GM12891 (cell line): ENCODE data around the gene NAALADL2.
"Not testable (repeated sequence)": the region's sequence is repeated elsewhere in the genome, so short reads cannot be mapped to it uniquely, and the experiment has no call there.

Experiments
- DNase-seq: peaks from one replicate; pipeline ENCODE4 v3.0.0; 2011; ENCODE audit warnings: low spot score; ENCODE audit not compliant: insufficient read length
- FAIRE-seq: peaks from 2 replicates; lab custom pipeline; 2011; peaks lifted over from hg19 to GRCh38; lab: Jason Lieb, UNC
- PAX5 ChIP-seq: IDR thresholded peaks from 2 replicates; pipeline ENCODE4 v1.6.1; 2011; ENCODE audit warnings: low read length, moderate library complexity, mild to moderate bottlenecking; ENCODE audit not compliant: insufficient read depth, severe bottlenecking
- POLR2A ChIP-seq: IDR thresholded peaks from 2 replicates; pipeline ENCODE4 v1.6.1; 2011; ENCODE audit warnings: low read depth, low read length, control low read depth
- POLR2AphosphoS5 ChIP-seq: IDR thresholded peaks from 2 replicates; pipeline ENCODE4 v1.6.1; 2011; ENCODE audit warnings: low read depth, low read length, control low read depth
- POU2F2 ChIP-seq: IDR thresholded peaks from 2 replicates; pipeline ENCODE4 v1.6.1; 2011; ENCODE audit warnings: low read depth, mild to moderate bottlenecking, control low read depth, low read length, moderate library complexity
- SPI1 ChIP-seq: IDR thresholded peaks from 2 replicates; pipeline ENCODE4 v1.6.1; 2011; ENCODE audit warnings: low read depth, low read length, control low read depth
- TAF1 ChIP-seq: IDR thresholded peaks from 2 replicates; pipeline ENCODE4 v1.6.1; 2011; ENCODE audit warnings: low read depth, low read length, control low read depth

The NAALADL2 gene

DNA sequence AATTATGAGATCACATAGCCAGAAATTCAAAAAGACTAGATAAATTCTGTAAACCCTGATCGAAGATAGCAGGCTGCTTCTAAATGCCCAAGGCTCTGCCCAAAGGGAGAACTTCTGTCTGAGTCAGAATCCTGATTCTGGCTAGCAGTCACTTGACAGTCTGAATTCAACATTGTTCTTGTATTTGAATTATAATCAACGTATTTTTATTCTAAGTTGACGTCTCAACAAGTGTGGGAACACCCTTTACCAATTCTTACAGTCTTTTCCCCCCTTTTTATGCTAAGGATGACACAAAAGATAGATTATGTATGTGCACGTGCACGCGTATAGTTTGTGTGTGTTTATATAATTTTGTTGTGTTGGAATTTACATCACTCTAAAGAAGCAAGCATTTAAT, 552.8 kb downstream of the NAALADL2 start:
- TF ChIP-seq TAF1 (no peak), POU2F2 (no peak), PAX5 (no peak), SPI1 (no peak), POLR2AphosphoS5 (no peak), POLR2A (no peak)
- DNase-seq (no peak), FAIRE-seq (no peak)

DNA sequence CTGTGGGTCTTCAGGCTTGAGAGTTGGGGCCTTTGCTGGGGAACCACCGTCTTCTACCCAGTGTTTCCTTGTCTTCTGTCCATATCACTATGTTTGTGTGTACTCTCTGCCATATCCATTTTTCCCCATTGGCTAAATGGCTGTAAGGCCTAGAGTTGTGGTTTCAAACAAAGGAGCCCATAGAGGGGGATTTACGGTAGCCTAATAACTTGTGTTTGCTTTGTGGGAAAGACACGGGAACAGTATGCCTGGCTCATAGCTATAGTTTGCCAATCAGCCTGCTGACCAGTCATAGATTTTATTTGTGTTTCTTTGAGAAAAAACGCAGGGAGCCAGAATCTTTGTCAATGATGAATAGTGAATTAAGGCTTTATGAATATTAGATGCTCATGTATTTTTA, 554.8 kb downstream of the NAALADL2 start:
- DNase-seq, result no peak
- TF ChIP-seq POLR2A (no peak), POLR2AphosphoS5 (no peak), POU2F2 (no peak)
- no peak for FAIRE-seq

DNA sequence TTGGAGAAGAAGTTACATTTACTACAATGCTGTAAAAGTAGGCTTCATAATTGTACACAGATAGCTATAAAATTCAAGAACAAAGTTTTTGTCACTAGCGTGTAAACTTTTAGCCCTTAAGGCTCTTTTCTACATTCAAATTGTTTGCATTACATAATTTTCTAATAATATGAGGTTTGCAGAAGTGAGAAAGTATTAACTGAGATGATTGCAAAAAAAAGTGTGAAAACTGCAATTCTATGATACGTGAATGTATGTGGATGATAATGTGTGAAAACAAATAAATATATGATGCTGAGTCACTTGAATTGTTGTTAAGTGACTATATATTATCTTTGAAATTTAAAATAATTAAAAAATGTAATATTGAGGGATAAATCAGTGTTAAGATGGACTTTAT, 557.5 kb downstream of the NAALADL2 start:
- FAIRE-seq (no peak), DNase-seq (no peak)
- TF ChIP-seq POU2F2 (no peak), PAX5 (no peak), SPI1 (no peak), TAF1 (no peak), POLR2AphosphoS5 (no peak), POLR2A (no peak)

DNA sequence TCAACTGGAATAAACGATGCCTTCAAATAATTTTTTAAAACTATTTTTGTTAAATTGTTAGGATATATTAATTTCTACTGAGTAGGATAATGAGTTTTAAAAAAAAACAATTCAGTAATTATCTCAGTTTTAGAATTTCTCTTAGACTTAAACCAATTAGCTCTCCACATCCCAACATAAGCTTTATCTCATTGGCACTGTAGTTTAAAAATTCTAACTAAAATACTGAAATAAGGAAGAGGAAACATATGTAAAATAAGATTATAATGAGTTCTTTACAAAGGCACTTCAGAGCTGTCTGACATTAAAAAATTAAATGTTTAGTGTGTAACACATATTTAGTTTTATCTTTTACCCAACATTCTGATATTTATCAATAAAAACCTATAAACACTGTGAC, 558.3 kb downstream of the NAALADL2 start:
- DNase-seq (no peak), FAIRE-seq (no peak)
- TF ChIP-seq TAF1 (no peak), POU2F2 (no peak), SPI1 (no peak), POLR2AphosphoS5 (no peak), POLR2A (no peak), PAX5 (no peak)

DNA sequence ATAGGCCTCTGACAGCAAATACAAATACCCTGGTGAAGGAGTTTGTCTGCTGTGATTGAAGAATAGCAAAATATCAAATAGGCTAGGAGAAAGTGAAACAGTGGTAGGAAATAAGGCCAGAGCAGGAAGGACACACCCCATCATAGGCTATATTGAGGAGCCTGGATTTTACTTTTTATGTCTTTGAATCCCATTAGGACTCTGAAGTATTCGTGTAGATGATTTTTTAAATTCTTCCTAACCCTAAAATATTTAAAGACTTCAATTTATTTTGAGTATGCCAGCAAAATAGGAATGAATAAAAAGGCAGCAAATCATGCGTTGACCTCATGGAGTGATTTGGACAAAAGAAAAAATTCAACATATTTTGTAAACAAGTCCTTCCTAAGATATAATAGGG, 562.8 kb downstream of the NAALADL2 start:
- TF ChIP-seq POU2F2 (no peak), POLR2AphosphoS5 (no peak), PAX5 (no peak), TAF1 (no peak), POLR2A (no peak)
- DNase-seq, result no peak
- no peak for FAIRE-seq

DNA sequence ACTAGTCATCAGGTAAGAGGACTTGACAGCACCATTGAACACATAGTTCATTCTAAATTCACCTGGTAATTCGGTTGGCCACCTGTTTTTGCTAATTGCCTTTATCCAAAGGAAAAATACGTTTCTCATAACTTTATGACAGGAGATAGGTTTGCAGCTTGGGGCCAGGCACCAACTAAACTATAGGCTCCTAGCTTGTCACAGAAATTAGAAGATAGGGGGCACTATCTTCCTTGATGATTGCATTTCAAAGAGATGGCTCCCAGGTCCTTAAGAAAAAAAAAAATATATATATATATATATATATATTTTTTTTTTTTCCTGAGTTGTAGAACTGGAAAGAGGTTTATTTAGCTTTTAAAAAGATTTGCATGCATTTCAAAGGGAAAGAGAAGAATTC, 563.6 kb downstream of the NAALADL2 start:
- TF ChIP-seq SPI1 (no peak), PAX5 (no peak), POLR2AphosphoS5 (no peak), POLR2A (no peak), TAF1 (no peak), POU2F2 (no peak)
- FAIRE-seq, result no peak
- DNase-seq, result no peak

DNA sequence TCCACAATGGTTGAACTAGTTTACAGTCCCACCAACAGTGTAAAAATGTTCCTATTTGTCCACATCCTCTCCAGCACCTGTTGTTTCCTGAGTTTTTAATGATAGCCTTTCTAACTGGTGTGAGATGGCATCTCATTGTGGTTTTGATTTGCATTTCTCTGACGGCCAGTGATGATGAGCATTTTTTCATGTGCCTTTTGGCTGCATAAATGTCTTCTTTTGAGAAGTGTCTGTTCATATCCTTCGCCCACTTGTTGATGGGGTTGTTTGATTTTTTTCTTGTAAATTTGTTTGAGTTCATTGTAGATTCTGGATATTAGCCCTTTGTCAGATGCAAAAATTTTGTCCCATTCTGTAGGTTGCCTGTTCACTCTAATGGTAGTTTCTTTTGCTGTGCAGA, 564.7 kb downstream of the NAALADL2 start:
- FAIRE-seq, DNase-seq: not testable (repeated sequence)

DNA sequence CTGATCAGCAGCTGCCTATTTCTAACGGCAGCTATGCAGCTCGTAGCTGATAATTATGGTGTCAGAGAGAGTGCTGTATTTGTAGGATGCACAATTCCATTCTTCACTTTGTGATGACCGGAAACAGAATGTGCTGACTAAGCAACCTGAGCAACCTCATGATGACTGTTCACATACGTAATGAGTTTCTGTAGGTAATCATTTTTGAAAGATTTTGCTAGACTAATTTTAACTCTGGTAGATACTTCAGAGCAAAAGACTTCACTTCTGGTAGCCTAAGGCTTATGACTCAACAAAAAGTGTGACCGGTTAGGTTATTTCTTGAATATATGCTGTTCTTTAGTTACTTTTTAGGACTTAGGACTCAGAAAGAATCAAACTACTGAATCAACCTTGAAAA, 567.7 kb downstream of the NAALADL2 start:
- no peak for TF ChIP-seq SPI1
- no peak for TF ChIP-seq POLR2AphosphoS5
- TF ChIP-seq POU2F2, result no peak
- no peak for TF ChIP-seq POLR2A
- TF ChIP-seq PAX5, result no peak
- no peak for TF ChIP-seq TAF1
- FAIRE-seq (no peak), DNase-seq (no peak)

DNA sequence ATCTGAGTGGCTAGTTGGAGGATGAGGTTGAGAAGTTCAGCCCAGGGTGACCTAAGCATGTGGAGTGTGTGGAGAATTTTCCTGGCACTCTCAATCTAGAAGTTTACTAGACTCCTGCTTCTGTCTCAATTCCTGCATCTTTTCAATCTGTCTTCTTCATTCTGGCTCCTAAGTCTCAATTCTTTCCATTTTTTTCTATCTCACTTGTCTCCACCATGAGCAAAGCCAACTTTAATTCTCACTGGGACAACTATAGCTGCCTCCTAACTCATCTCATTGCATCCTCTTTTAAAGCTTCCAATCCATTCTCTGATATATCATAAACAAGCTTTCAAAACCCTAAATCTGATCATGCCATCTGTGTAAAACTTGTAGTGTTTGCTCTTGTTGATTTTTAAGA, 569.3 kb downstream of the NAALADL2 start:
- TF ChIP-seq POLR2AphosphoS5 (no peak), SPI1 (no peak), PAX5 (no peak), TAF1 (no peak), POU2F2 (no peak), POLR2A (no peak)
- DNase-seq, result no peak
- no peak for FAIRE-seq

DNA sequence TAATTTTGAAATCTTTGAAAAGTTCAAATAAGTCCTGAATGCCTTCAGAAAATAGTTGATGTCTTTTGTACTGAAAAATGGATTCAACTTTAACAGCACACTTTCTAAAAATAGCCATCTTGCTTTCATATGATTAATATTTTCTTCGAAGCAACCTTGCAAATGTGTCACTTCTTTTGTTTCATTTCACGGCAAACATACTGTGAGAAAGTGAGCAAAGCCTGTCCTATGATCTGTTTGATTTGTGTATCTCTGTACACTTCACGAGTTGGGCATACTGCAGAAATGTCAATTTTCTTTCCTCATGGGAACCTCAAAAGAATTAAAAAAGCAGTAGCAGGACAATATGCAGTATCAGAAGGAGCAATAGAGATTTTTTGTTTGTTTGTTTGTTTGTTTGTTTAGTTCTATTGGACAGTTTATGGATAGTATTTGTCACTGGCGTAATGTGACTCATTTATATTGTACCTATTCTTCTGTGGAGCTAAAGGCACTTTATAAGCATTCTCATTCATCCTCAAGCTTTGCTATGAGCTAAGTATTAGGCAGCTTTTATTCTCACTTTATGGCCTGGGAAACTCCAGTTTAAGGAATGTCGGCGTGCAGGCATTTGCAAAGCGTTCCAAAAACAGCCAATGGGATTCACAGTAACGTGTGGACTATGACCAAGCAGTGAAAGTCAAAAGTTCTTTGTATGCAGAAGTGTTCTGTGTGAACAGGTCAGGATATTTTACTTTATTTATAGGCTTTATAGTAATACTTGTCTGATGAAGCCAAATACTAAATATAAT, 572.0 kb downstream of the NAALADL2 start:
- FAIRE-seq (no peak), DNase-seq (no peak)
- TF ChIP-seq PAX5 (no peak), POU2F2 (no peak), TAF1 (no peak), POLR2A (no peak), SPI1 (no peak), POLR2AphosphoS5 (no peak)
